Endothelial cell of umbilical vein (primary cell): ENCODE measurements around the gene BEAN1. TPM values are rescaled to one million over a fixed set of nuclear protein-coding genes. Genes with fewer than 3 reads are reported as not detected.

Experiments used
- BruUV-seq: library from RNA; stranded (reverse); fragments of 400-500 nt; replicated peaks from 2 replicates; lab custom pipeline; 2021; lab: Mats Ljungman, UMichigan
- CTCF ChIA-PET: fragments of 300-600, 350-600 bp; sonication (Branson Sonifier 250); formaldehyde crosslinking; loops from one replicate; lab custom pipeline; 2021; ENCODE audit warnings: antibody characterized with exemption, inconsistent platforms; lab: Charles Lee
- POLR2A ChIA-PET: fragments of 300-600, 350-600 bp; sonication (Branson Sonifier 250); formaldehyde crosslinking; loops from one replicate; lab custom pipeline; 2021; ENCODE audit warnings: antibody characterized with exemption, inconsistent platforms; lab: Charles Lee
- DNase-seq: peaks from one replicate; pipeline ENCODE4 v3.0.0-alpha.2; 2011; ENCODE audit warnings: low read depth, low spot score
- FAIRE-seq: peaks from 2 replicates; lab custom pipeline; 2011; peaks lifted over from hg19 to GRCh38; lab: Jason Lieb, UNC
- H2AFZ ChIP-seq: 2 replicates; pipeline ENCODE4 v1.6.0; 2012; ENCODE audit warnings: low read depth, low read length, control low read depth, inconsistent platforms
- H3K27ac ChIP-seq: 2 replicates; pipeline ENCODE4 v1.5.1; 2011; ENCODE audit warnings: low read depth, mild to moderate bottlenecking, control low read depth, low read length, moderate library complexity; ENCODE audit not compliant: insufficient read depth
- H3K27me3 ChIP-seq, 2 experiments: 2 replicates each; pipeline versions ENCODE4 v1.6.0 to v1.6.1; 2011; ENCODE audit warnings: low read length in 2 of 2, mixed read lengths in 1 of 2; ENCODE audit not compliant: control insufficient read depth in 2 of 2, insufficient read depth in 2 of 2
- H3K36me3 ChIP-seq, 2 experiments: 2 replicates in 1 of 2; 3 replicates in 1 of 2; pipeline ENCODE4 v1.5.1; 2011; ENCODE audit warnings: low read length in 2 of 2, mild to moderate bottlenecking in 1 of 2, moderate library complexity in 1 of 2; ENCODE audit not compliant: control insufficient read depth in 2 of 2, insufficient read depth in 2 of 2; ENCODE audit errors: extremely low read depth in 1 of 2
- H3K4me1 ChIP-seq: 3 replicates; pipeline ENCODE4 v1.5.1; 2011; ENCODE audit warnings: mild to moderate bottlenecking, low read length; ENCODE audit not compliant: control insufficient read depth, insufficient read depth; ENCODE audit errors: extremely low read depth
- H3K4me2 ChIP-seq: 2 replicates; pipeline ENCODE4 v1.6.1; 2011; ENCODE audit warnings: low read length, control low read depth, mixed read lengths; ENCODE audit not compliant: insufficient read depth
- H3K4me3 ChIP-seq, 3 experiments: fragments of 200-600 bp in 1 of 3; sonication (generic), shearing (Covaris generic) in 1 of 3; replicated peaks in 1 of 3; 2 replicates each; pipeline ENCODE4 v1.5.1; 2011 to 2016; ENCODE audit warnings: control low read depth in 3 of 3, low read length in 3 of 3, mild to moderate bottlenecking in 2 of 3, inconsistent platforms in 1 of 3, low read depth in 1 of 3, moderate library complexity in 1 of 3; ENCODE audit not compliant: insufficient read depth in 1 of 3
- H3K79me2 ChIP-seq: 2 replicates; pipeline ENCODE4 v1.6.0; 2012; ENCODE audit warnings: low read length, inconsistent platforms; ENCODE audit not compliant: control insufficient read depth, insufficient read depth
- H3K9ac ChIP-seq: replicated peaks from 2 replicates; pipeline ENCODE3; 2011; ENCODE audit warnings: low read length, control low read depth; ENCODE audit not compliant: insufficient read depth; ENCODE audit errors: extremely low read depth
- H3K9me1 ChIP-seq: replicated peaks from 3 replicates; pipeline ENCODE4 v1.6.0; 2011; ENCODE audit warnings: mild to moderate bottlenecking, low read length; ENCODE audit not compliant: control insufficient read depth, insufficient read depth; ENCODE audit errors: extremely low read depth
- H3K9me3 ChIP-seq: replicated peaks from 2 replicates; pipeline ENCODE4 v1.5.1; 2012; ENCODE audit warnings: low read length, inconsistent platforms; ENCODE audit not compliant: control insufficient read depth, insufficient read depth
- H4K20me1 ChIP-seq: replicated peaks from 2 replicates; pipeline ENCODE3; 2011; ENCODE audit warnings: mild to moderate bottlenecking, low read length; ENCODE audit not compliant: control insufficient read depth, insufficient read depth; ENCODE audit errors: extremely low read depth
- FOS ChIP-seq: IDR thresholded peaks from 2 replicates; pipeline ENCODE4 v1.6.1; 2011; ENCODE audit warnings: mild to moderate bottlenecking, low read length, moderate library complexity, borderline replicate concordance; ENCODE audit not compliant: insufficient read depth
- GATA2 ChIP-seq: IDR thresholded peaks from 2 replicates; pipeline ENCODE4 v1.7.0; 2011; ENCODE audit warnings: low read depth, mild to moderate bottlenecking, moderate library complexity, mixed read lengths, low read length; ENCODE audit not compliant: insufficient read length, insufficient read depth
- JUN ChIP-seq: IDR thresholded peaks from 2 replicates; pipeline ENCODE4 v1.6.1; 2011; ENCODE audit warnings: borderline replicate concordance, low read depth; ENCODE audit not compliant: insufficient read length, insufficient read depth
- MYC ChIP-seq: IDR thresholded peaks from one replicate; pipeline ENCODE4 v1.6.1; 2011; ENCODE audit warnings: mild to moderate bottlenecking, low read depth, low read length
- POLR2A ChIP-seq: IDR thresholded peaks from 2 replicates; pipeline ENCODE4 v1.6.1; 2012; ENCODE audit warnings: low read depth, mild to moderate bottlenecking, control low read depth, low read length
- POLR2AphosphoS5 ChIP-seq: IDR thresholded peaks from 2 replicates; pipeline ENCODE4 v1.6.1; 2012; ENCODE audit warnings: low read depth, mild to moderate bottlenecking, control low read depth, low read length, moderate library complexity; ENCODE audit not compliant: insufficient read depth
- dilution Hi-C: fragments of 300-500 bp; cut with MboI; formaldehyde crosslinking; loops from one replicate; pipeline ENCODE4 v1.15.0; 2019; ENCODE audit warnings: low sequenced_read_pairs; ENCODE audit not compliant: extremely low pct_ligation_motif_present
- intact Hi-C: fragments of 100-400 bp; cut with micrococcal nuclease; formaldehyde crosslinking; loops from one replicate; pipeline ENCODE4 v1.10.0; 2022
- polyA plus RNA-seq, 4 experiments: library from polyadenylated mRNA; depleted of rRNA in 3 of 4; stranded (reverse) in 3 of 4; unstranded in 1 of 4; fragments of >200 nt; gene quantifications; 2 replicates each; pipeline versions ENCODE4 v1.2.1 to v1.2.3, GENCODE V29; 2011 to 2012; ENCODE audit warnings: missing spikeins in 1 of 4
- total RNA-seq: library from RNA; stranded (reverse); gene quantifications from 2 replicates; pipeline ENCODE4 v1.2.3, GENCODE V29; 2021
- TF ChIP-seq, protein P1 (sequence below), 2 donors: IDR thresholded peaks; 1 replicate in 1 of 2; 2 replicates in 1 of 2; pipeline ENCODE4 v1.5.1; 2011; ENCODE audit warnings: low read length in 2 of 2, mild to moderate bottlenecking in 2 of 2, moderate library complexity in 2 of 2, control low read depth in 1 of 2, inconsistent platforms in 1 of 2, low read depth in 1 of 2; ENCODE audit not compliant: insufficient read depth in 1 of 2; ENCODE audit errors: extremely low read depth in 1 of 2
- TF ChIP-seq, protein P2 (sequence below): IDR thresholded peaks from 2 replicates; pipeline ENCODE4 v1.6.1; 2011; ENCODE audit not compliant: insufficient read depth, insufficient read length

BEAN1 gene
- total and polyA plus RNA-seq, 2 donors (not counting 3 experiments of a cell fraction or from before 2014, with no cell fraction given) = not detected

- H3K9me1 ChIP-seq = no peaks in the 10 kb centered on the region
- H3K9me3 ChIP-seq = no peaks in the 10 kb centered on the region
- H2AFZ ChIP-seq = no peak overlapping the region
- no peak overlapping the region for H3K9ac ChIP-seq
- no peaks in the 10 kb centered on the region for H3K4me1 ChIP-seq
- H3K4me2 ChIP-seq = no peak overlapping the region
- no TSS peak for BruUV-seq
- no peaks in the 10 kb centered on the region for H4K20me1 ChIP-seq
- intact Hi-C loops = no loop called here
- peaks cover 17 to 21% of the 10 kb centered on the region in 2 experiments for H3K27me3 ChIP-seq
- CTCF ChIA-PET = no interaction called here
- no peak for FAIRE-seq
- POLR2A ChIA-PET = no interaction called here
- no peaks in the 10 kb centered on the region for H3K36me3 ChIP-seq
- H3K4me3 ChIP-seq = no peak overlapping the region
- dilution Hi-C loops = no loop called here
- no peak for TF ChIP-seq FOS
- no peak for TF ChIP-seq MYC
- DNase-seq = no peak
- no peak overlapping the region for H3K27ac ChIP-seq
- no peaks in the 10 kb centered on the region for H3K79me2 ChIP-seq
These were observed 32.8 kb downstream of the BEAN1 start for GRCh38 chr16:66459878-66460277.

- ChIA-PET POLR2A (no interaction called here), CTCF (interaction anchor here (0.6 kb wide), 1 partner anchor 21 kb away, joined by 3 read pairs; no protein-coding TSS in a partner anchor)
- no peak for DNase-seq
- H3K4me1 ChIP-seq = no peaks in the 10 kb centered on the region
- H3K27ac ChIP-seq = no peak overlapping the region
- no peaks in the 10 kb centered on the region for H3K36me3 ChIP-seq
- intact Hi-C loops = no loop called here
- H4K20me1 ChIP-seq = no peaks in the 10 kb centered on the region
- no peak for TF ChIP-seq POLR2AphosphoS5
- TF ChIP-seq, protein P1, sequence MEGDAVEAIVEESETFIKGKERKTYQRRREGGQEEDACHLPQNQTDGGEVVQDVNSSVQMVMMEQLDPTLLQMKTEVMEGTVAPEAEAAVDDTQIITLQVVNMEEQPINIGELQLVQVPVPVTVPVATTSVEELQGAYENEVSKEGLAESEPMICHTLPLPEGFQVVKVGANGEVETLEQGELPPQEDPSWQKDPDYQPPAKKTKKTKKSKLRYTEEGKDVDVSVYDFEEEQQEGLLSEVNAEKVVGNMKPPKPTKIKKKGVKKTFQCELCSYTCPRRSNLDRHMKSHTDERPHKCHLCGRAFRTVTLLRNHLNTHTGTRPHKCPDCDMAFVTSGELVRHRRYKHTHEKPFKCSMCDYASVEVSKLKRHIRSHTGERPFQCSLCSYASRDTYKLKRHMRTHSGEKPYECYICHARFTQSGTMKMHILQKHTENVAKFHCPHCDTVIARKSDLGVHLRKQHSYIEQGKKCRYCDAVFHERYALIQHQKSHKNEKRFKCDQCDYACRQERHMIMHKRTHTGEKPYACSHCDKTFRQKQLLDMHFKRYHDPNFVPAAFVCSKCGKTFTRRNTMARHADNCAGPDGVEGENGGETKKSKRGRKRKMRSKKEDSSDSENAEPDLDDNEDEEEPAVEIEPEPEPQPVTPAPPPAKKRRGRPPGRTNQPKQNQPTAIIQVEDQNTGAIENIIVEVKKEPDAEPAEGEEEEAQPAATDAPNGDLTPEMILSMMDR (IDR thresholded peaks at IDR 0.05; ENCODE audit: extremely low read depth in 1 of 2, insufficient read depth in 1 of 2, low read depth in 1 of 2, low read length in 2 of 2) = no peak
- TF ChIP-seq POLR2A = no peak
- no peak for TF ChIP-seq GATA2
- TF ChIP-seq MYC = no peak
- no peak for TF ChIP-seq JUN
- TF ChIP-seq, protein P2, sequence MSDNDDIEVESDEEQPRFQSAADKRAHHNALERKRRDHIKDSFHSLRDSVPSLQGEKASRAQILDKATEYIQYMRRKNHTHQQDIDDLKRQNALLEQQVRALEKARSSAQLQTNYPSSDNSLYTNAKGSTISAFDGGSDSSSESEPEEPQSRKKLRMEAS = no peak
- H3K9ac ChIP-seq = no peak overlapping the region
- H2AFZ ChIP-seq = no peak overlapping the region
- dilution Hi-C loops = no loop called here
- H3K4me3 ChIP-seq = no peak overlapping the region
- no peaks in the 10 kb centered on the region for H3K79me2 ChIP-seq
- H3K4me2 ChIP-seq = no peak overlapping the region
- H3K9me3 ChIP-seq = no peaks in the 10 kb centered on the region
- no peaks in the 10 kb centered on the region for H3K9me1 ChIP-seq
- H3K27me3 ChIP-seq = peaks cover 17 to 18% of the 10 kb centered on the region in 2 experiments
- BruUV-seq = no TSS peak
- FAIRE-seq = no peak
These were observed 33.6 kb downstream of the BEAN1 start for GRCh38 chr16:66460703-66461102.
